Hepatocyte (in vitro differentiated cells): Measurements from ENCODE around the gene ZDHHC11B. TPM values are rescaled to one million over a fixed set of nuclear protein-coding genes. Genes with fewer than 3 reads are reported as not detected.
"Not testable (repeated sequence)": the region's sequence is repeated elsewhere in the genome, so short reads cannot be mapped to it uniquely, and the experiment has no call there.

Experiments
- DNase-seq: peaks from one replicate; pipeline ENCODE4 v3.0.0-alpha.2; 2016; ENCODE audit warnings: low spot score
- H2AFZ ChIP-seq: fragments of 200-600 bp; sonication (generic); 2 replicates; pipeline ENCODE4 v1.6.0; 2016; ENCODE audit warnings: antibody characterized with exemption, mild to moderate bottlenecking
- H3K27ac ChIP-seq: fragments of 200-600 bp; sonication (generic); 2 replicates; pipeline ENCODE4 v1.5.1; 2016; ENCODE audit warnings: mild to moderate bottlenecking
- H3K27me3 ChIP-seq: fragments of 200-600 bp; sonication (generic); 2 replicates; pipeline ENCODE4 v1.6.1; 2016
- H3K36me3 ChIP-seq: fragments of 200-600 bp; sonication (generic); replicated peaks from 2 replicates; pipeline ENCODE4 v1.5.1; 2016; ENCODE audit warnings: low read depth; ENCODE audit not compliant: insufficient read depth
- H3K4me1 ChIP-seq: fragments of 200-600 bp; sonication (generic); 2 replicates; pipeline ENCODE4 v1.5.1; 2016; ENCODE audit warnings: mild to moderate bottlenecking, moderate library complexity; ENCODE audit not compliant: insufficient read depth
- H3K4me2 ChIP-seq: fragments of 200-600 bp; sonication (generic); 2 replicates; pipeline ENCODE4 v1.6.0; 2016
- H3K4me3 ChIP-seq: fragments of 200-600 bp; sonication (generic); 2 replicates; pipeline ENCODE4 v1.5.1; 2016; ENCODE audit warnings: mild to moderate bottlenecking
- H3K79me2 ChIP-seq: fragments of 200-600 bp; sonication (generic); 2 replicates; pipeline ENCODE4 v1.6.0; 2017; ENCODE audit warnings: mild to moderate bottlenecking
- H3K9me2 ChIP-seq: fragments of 200-600 bp; sonication (generic); replicated peaks from 2 replicates; pipeline ENCODE4 v1.6.0; 2017; ENCODE audit warnings: mild to moderate bottlenecking; ENCODE audit not compliant: insufficient read depth
- H3K9me3 ChIP-seq: fragments of 200-600 bp; sonication (generic); 2 replicates; pipeline ENCODE4 v1.5.1; 2016; ENCODE audit warnings: low read depth, mild to moderate bottlenecking
- H4K20me1 ChIP-seq: fragments of 200-600 bp; sonication (generic); 2 replicates; pipeline ENCODE4 v1.6.0; 2016; ENCODE audit warnings: mild to moderate bottlenecking; ENCODE audit not compliant: insufficient read depth, poor library complexity, severe bottlenecking
- CTCF ChIP-seq: fragments of 200-600 bp; sonication (generic); IDR thresholded peaks from 2 replicates; pipeline ENCODE4 v1.5.1; 2016; ENCODE audit warnings: antibody characterized with exemption, mild to moderate bottlenecking; ENCODE audit not compliant: poor library complexity
- EZH2 ChIP-seq: fragments of 200-600 bp; sonication (generic); IDR thresholded peaks from 2 replicates; pipeline ENCODE4 v1.6.1; 2016; ENCODE audit warnings: antibody characterized with exemption, mild to moderate bottlenecking, borderline replicate concordance
- EZH2phosphoT487 ChIP-seq: fragments of 200-600 bp; sonication (generic); IDR thresholded peaks from one replicate; pipeline ENCODE4 v1.6.1; 2018; ENCODE audit warnings: antibody characterized with exemption, mild to moderate bottlenecking, low read depth, moderate library complexity; ENCODE audit not compliant: unreplicated experiment, severe bottlenecking
- WGBS: methylation state at CpG from one replicate; pipeline ENCODE4 v1.1.6; 2016; ENCODE audit warnings: low lambda C conversion rate; ENCODE audit errors: missing lambda C conversion rate; 5-methylcytosine and 5-hydroxymethylcytosine counted together
- polyA plus RNA-seq: library from polyadenylated mRNA; unstranded; fragments of >200 nt; fragmentation: Nextera tagmentation; extraction: Ambion mirVana; gene quantifications from 2 replicates; pipeline ENCODE4 v1.2.1, GENCODE V29; 2016
- total RNA-seq: library from RNA; depleted of rRNA; stranded (reverse); fragments of >200 nt; gene quantifications from 2 replicates; pipeline ENCODE4 v1.2.3, GENCODE V29; 2014

ZDHHC11B gene
- 0.16 and 0.83 TPM in 2 replicates for total RNA-seq
- polyA plus RNA-seq: 1.3 and 1.9 TPM in 2 replicates

- H3K4me1 ChIP-seq, H3K27me3 ChIP-seq, H3K36me3 ChIP-seq, H3K79me2 ChIP-seq, H3K9me2 ChIP-seq, H3K9me3 ChIP-seq, H4K20me1 ChIP-seq, H3K27ac ChIP-seq: not testable (repeated sequence)
- DNase-seq: peak; percentile 95
- H2AFZ ChIP-seq: peak within 1 kb of the TSS; percentile 100
- H3K4me3 ChIP-seq: peak within 1 kb of the TSS; percentile 90
- peak within 1 kb of the TSS; percentile 100 for H3K4me2 ChIP-seq
- under 1% methylated on average over 47 of the region's 101 CpGs for WGBS
Observed at GRCh38 chr5:784428-785177, at the start of gene ZDHHC11B. TSS of gene ZDHHC11B (minus strand) at chr5:784729. CDS start at chr5:766919, 17,810 bp downstream.

GRCh38 chr5:834013-834412 lies 49.5 kb upstream of the ZDHHC11B start:
- H3K4me1 ChIP-seq, DNase-seq, H3K9me2 ChIP-seq, H3K4me2 ChIP-seq, H3K36me3 ChIP-seq, H3K9me3 ChIP-seq, H2AFZ ChIP-seq, H3K27me3 ChIP-seq, H4K20me1 ChIP-seq, H3K4me3 ChIP-seq, H3K27ac ChIP-seq, H3K79me2 ChIP-seq: not testable (repeated sequence)
- WGBS: 85% methylated on average over 2 of the region's 2 CpGs

GRCh38 chr5:828194-828593 lies 43.7 kb upstream of the ZDHHC11B start:
- not testable (repeated sequence) for H2AFZ ChIP-seq, DNase-seq, H3K27me3 ChIP-seq, H3K79me2 ChIP-seq, H3K4me1 ChIP-seq, H4K20me1 ChIP-seq, H3K9me2 ChIP-seq, H3K4me3 ChIP-seq, H3K36me3 ChIP-seq, H3K4me2 ChIP-seq, H3K27ac ChIP-seq, H3K9me3 ChIP-seq
- 100% methylated on average over 4 of the region's 19 CpGs for WGBS

- TF ChIP-seq CTCF: peak; percentile 7
- not testable (repeated sequence) for DNase-seq, H3K27me3 ChIP-seq, H3K9me2 ChIP-seq, H3K4me1 ChIP-seq, H3K27ac ChIP-seq, H3K36me3 ChIP-seq, H3K79me2 ChIP-seq, H4K20me1 ChIP-seq, H2AFZ ChIP-seq, H3K4me3 ChIP-seq, H3K9me3 ChIP-seq, H3K4me2 ChIP-seq
- WGBS: 64% methylated on average over 1 of the region's 1 CpG
Observed at GRCh38 chr5:825544-825943, 41.0 kb upstream of the ZDHHC11B start.

- Histone ChIP-seq H3K27me3 (no peaks in the 10 kb centered on the region), H4K20me1 (no peaks in the 10 kb centered on the region), H3K4me3 (no peak overlapping the region), H3K9me3 (no peaks in the 10 kb centered on the region), H3K4me2 (no peak overlapping the region), H3K9me2 (no peaks in the 10 kb centered on the region), H2AFZ (no peak overlapping the region), H3K79me2 (no peaks in the 10 kb centered on the region), H3K27ac (no peak overlapping the region), H3K36me3 (no peaks in the 10 kb centered on the region), H3K4me1 (no peaks in the 10 kb centered on the region)
- WGBS: 89% methylated on average over 8 of the region's 8 CpGs
- no peak for DNase-seq
- TF ChIP-seq EZH2: no peak
- TF ChIP-seq CTCF: no peak
- no peak for TF ChIP-seq EZH2phosphoT487
Observed at GRCh38 chr5:821504-821903, 37.0 kb upstream of the ZDHHC11B start.
